Uterine smooth muscle cell (primary cell): ENCODE measurements around the gene CD160. TPM values are rescaled to one million over a fixed set of nuclear protein-coding genes. Genes with fewer than 3 reads are reported as not detected.

ENCODE experiments used
- total RNA-seq: library from RNA; depleted of rRNA; stranded (reverse); fragments of >200 nt; gene quantifications from 2 replicates; pipeline ENCODE4 v1.2.3, GENCODE V29; 2014

The CD160 gene, protein sequence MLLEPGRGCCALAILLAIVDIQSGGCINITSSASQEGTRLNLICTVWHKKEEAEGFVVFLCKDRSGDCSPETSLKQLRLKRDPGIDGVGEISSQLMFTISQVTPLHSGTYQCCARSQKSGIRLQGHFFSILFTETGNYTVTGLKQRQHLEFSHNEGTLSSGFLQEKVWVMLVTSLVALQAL
- total RNA-seq: 0.12 TPM in 1 of 2 replicates, not detected in the other

DNA sequence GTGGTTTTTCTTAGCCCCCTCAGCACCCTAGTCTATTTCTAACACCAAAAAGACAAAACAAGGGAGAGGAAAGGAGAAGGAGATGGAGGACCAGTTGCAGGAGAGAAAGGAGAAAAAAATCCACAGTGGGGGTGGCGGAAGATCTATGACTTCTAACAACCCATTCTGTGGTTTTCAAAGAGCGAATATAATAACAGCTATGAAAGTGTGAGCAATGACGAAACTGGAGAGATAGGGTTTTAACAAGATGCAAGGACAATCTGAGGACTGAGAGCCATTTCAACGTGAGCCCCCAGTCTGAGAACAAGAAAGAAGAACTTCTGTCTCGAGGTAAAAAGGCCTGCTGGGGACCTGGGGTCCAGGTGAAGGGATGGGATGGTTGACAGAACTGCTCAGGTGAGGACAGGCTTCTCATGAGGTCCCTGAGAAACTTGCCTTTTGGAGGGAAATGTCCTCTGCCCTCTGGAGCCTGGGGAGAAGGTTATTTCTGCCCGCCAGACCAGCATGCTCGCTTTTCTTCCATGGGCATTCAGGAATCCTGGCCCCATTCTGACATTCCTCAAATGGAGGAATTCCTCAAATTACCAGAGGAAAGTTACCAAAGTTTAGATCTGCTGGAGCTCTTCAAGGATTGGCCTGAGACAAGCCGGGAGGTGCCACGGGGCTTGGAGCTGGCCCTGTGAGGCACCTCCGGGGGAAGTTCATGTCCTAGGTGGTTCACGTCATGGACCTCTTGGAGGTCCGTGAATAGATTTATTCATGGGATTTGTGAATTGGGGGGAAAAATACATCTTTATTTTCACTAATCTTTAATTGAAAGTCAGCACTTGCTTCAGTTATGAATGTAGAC lies at the start of gene CD160:
CD160 (plus strand) TSS at position 270 of the 850 bp plus-strand sequence. CDS start 8,829 bp downstream, outside the sequence.

GRCh38 chr1:145707183-145707867 lies 12.0 kb upstream of the CD160 start, which contains the start of gene PDZK1:
Gene PDZK1 (minus strand): TSS chr1:145707368. CDS start chr1:145688021, 19,347 bp downstream.

Other genes starting within 250 kb of the CD160 start
- gene GPR89A, start 111.5 kb upstream of the CD160 start, total RNA-seq: 37.5 and 65.1 TPM in 2 replicates
- 0.50 and 1.00 TPM in 2 replicates for gene PDZK1, start 12.1 kb upstream of the CD160 start, total RNA-seq
- gene RNF115, start 104.6 kb downstream of the CD160 start, total RNA-seq: 19.9 and 24.3 TPM in 2 replicates
- 42.9 and 49.2 TPM in 2 replicates for gene POLR3C, start 104.7 kb downstream of the CD160 start, total RNA-seq
- 2.7 and 3.3 TPM in 2 replicates for gene NUDT17, start 126.1 kb downstream of the CD160 start, total RNA-seq
- 6.3 and 7.7 TPM in 2 replicates for gene PIAS3, start 139.6 kb downstream of the CD160 start, total RNA-seq
- 2.1 and 2.5 TPM in 2 replicates for gene ANKRD35, start 166.4 kb downstream of the CD160 start, total RNA-seq
- gene ITGA10, start 190.6 kb downstream of the CD160 start, total RNA-seq: 0.37 and 1.2 TPM in 2 replicates
- 23.7 and 29.0 TPM in 2 replicates for gene PEX11B, start 199.2 kb downstream of the CD160 start, total RNA-seq
- gene RBM8A, start 208.0 kb downstream of the CD160 start, total RNA-seq: 110 and 207 TPM in 2 replicates
- 17.6 and 19.5 TPM in 2 replicates for gene LIX1L, start 238.5 kb downstream of the CD160 start, total RNA-seq
- gene ANKRD34A, start 245.1 kb downstream of the CD160 start, total RNA-seq: 0.33 and 0.50 TPM in 2 replicates
- 16.8 and 18.2 TPM in 2 replicates for gene POLR3GL, start 245.2 kb downstream of the CD160 start, total RNA-seq